ENCODE results near the gene C14orf180. TPM values are rescaled to one million over a fixed set of nuclear protein-coding genes. Genes with fewer than 3 reads are reported as not detected.
A peak's percentile ranks its signal among the peaks of the same experiment; 100 is the strongest.

C14orf180 gene
- total and polyA plus RNA-seq, 2 donors from 2014 or later: 2.1 to 3.1 TPM

GRCh38 chr14:104568620-104569019, 10.9 kb upstream of the C14orf180 start:
- intact Hi-C loops (cut with DNase I): no loop called here
- DNase-seq: no peak
- peaks cover 0 to 6% (median 2%) of the 10 kb centered on the region in 3 donors for H3K4me1 ChIP-seq (ENCODE audit: control insufficient read depth in 2 of 3, insufficient read depth in 2 of 3, low read depth in 1 of 3, low read length in 3 of 3)

DNA sequence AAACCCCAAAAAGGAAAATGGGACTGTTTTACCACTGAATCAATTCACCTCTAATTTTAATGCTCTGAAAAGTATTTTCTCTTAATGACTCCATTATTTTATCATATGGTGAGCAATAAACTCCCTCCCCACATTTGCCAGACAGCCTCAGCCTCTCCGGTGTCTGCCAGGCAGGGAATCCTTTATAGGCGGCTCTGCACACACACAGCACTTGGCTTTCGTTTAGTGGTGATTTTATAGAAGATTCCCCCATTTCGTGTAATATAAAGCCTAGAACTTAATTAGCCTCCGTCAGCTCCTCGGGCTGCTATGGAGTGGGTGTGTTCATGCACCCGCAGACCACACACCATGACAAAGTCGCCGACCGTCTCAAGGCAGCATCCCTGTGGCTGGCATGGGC, 10.1 kb upstream of the C14orf180 start:
- H3K4me3 ChIP-seq (ENCODE audit: low read length in 3 of 3): no peak overlapping the region
- H3K9ac ChIP-seq (ENCODE audit: low read length in 3 of 3): no peak overlapping the region
- no peak for DNase-seq
- intact Hi-C loops (cut with DNase I): no loop called here
- H3K27ac ChIP-seq (ENCODE audit: low read depth in 2 of 2, low read length in 2 of 2): no peak overlapping the region
- FAIRE-seq: no peak
- no peaks in the 10 kb centered on the region for H3K36me3 ChIP-seq (ENCODE audit: control insufficient read depth in 2 of 3, insufficient read depth in 3 of 3, low read length in 3 of 3)
- no peaks in the 10 kb centered on the region for H3K9me3 ChIP-seq (ENCODE audit: control insufficient read depth in 2 of 3, insufficient read depth in 1 of 3, low read length in 3 of 3)
- TF ChIP-seq, protein P1, sequence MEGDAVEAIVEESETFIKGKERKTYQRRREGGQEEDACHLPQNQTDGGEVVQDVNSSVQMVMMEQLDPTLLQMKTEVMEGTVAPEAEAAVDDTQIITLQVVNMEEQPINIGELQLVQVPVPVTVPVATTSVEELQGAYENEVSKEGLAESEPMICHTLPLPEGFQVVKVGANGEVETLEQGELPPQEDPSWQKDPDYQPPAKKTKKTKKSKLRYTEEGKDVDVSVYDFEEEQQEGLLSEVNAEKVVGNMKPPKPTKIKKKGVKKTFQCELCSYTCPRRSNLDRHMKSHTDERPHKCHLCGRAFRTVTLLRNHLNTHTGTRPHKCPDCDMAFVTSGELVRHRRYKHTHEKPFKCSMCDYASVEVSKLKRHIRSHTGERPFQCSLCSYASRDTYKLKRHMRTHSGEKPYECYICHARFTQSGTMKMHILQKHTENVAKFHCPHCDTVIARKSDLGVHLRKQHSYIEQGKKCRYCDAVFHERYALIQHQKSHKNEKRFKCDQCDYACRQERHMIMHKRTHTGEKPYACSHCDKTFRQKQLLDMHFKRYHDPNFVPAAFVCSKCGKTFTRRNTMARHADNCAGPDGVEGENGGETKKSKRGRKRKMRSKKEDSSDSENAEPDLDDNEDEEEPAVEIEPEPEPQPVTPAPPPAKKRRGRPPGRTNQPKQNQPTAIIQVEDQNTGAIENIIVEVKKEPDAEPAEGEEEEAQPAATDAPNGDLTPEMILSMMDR (IDR thresholded peaks at IDR 0.05; ENCODE audit: borderline replicate concordance, extremely low read depth, insufficient read depth): no peak
- H3K4me1 ChIP-seq (ENCODE audit: control insufficient read depth in 2 of 3, insufficient read depth in 2 of 3, low read depth in 1 of 3, low read length in 3 of 3): peaks cover 0 to 2% (median 0%) of the 10 kb centered on the region in 3 donors
- no peaks in the 10 kb centered on the region for H3K27me3 ChIP-seq (ENCODE audit: control insufficient read depth, insufficient read depth, low read length)

More at GRCh38 chr14:104568620-104569019, 10.9 kb upstream of the C14orf180 start:
- no peak for FAIRE-seq
- H3K9me3 ChIP-seq (ENCODE audit: control insufficient read depth in 2 of 3, insufficient read depth in 1 of 3, low read length in 3 of 3): no peaks in the 10 kb centered on the region
- H3K27ac ChIP-seq (ENCODE audit: low read depth in 2 of 2, low read length in 2 of 2): no peak overlapping the region
- H3K4me3 ChIP-seq (ENCODE audit: low read length in 3 of 3): no peak overlapping the region
- no peaks in the 10 kb centered on the region for H3K36me3 ChIP-seq (ENCODE audit: control insufficient read depth in 2 of 3, insufficient read depth in 3 of 3, low read length in 3 of 3)
- no peak overlapping the region for H3K9ac ChIP-seq (ENCODE audit: low read length in 3 of 3)
- TF ChIP-seq, protein P1 (IDR thresholded peaks at IDR 0.05; ENCODE audit: borderline replicate concordance, extremely low read depth, insufficient read depth): no peak
- H3K27me3 ChIP-seq (ENCODE audit: control insufficient read depth, insufficient read depth, low read length): no peaks in the 10 kb centered on the region

DNA sequence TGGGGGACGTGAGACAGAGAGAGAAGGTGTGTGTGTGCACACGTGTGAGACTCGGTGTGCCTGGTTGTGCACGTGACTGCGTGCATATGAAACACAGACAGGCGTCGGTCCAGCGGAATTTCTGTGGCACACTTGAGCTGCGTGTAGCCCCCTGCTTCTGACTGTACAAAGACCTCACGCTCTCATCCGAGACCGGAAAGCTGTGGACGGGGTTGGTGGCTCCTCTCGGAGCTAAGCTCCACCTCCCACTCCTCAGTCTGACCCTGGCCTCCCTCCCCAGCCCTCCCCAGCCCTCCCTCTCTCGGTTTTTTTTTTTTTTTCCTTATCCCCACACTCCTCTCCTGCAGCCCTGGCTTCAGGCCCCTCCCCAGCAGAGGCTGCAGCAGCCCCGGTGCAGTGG, 8.3 kb upstream of the C14orf180 start:
- Histone ChIP-seq H3K4me1 (ENCODE audit: control insufficient read depth in 2 of 3, insufficient read depth in 2 of 3, low read depth in 1 of 3, low read length in 3 of 3) (peaks cover 0 to 2% (median 0%) of the 10 kb centered on the region in 3 donors), H3K27ac (ENCODE audit: low read depth in 2 of 2, low read length in 2 of 2) (no peak overlapping the region), H3K4me3 (ENCODE audit: low read length in 3 of 3) (no peak overlapping the region), H3K27me3 (ENCODE audit: control insufficient read depth, insufficient read depth, low read length) (no peaks in the 10 kb centered on the region), H3K9ac (ENCODE audit: low read length in 3 of 3) (no peak overlapping the region), H3K9me3 (ENCODE audit: control insufficient read depth in 2 of 3, insufficient read depth in 1 of 3, low read length in 3 of 3) (no peaks in the 10 kb centered on the region), H3K36me3 (ENCODE audit: control insufficient read depth in 2 of 3, insufficient read depth in 3 of 3, low read length in 3 of 3) (no peaks in the 10 kb centered on the region)
- TF ChIP-seq, protein P1 (IDR thresholded peaks at IDR 0.05; ENCODE audit: borderline replicate concordance, extremely low read depth, insufficient read depth): no peak
- intact Hi-C loops (cut with DNase I): no loop called here
- FAIRE-seq (no peak), DNase-seq (peak in 4 of 5 donors; percentile 77 to 85 (median 82))
